ENCODE results near the gene SPRING1. TPM values are rescaled to one million over a fixed set of nuclear protein-coding genes. Genes with fewer than 3 reads are reported as not detected.

The SPRING1 gene
- total and polyA plus RNA-seq, 2 of the 13 experiments (the other 11 are each of a cell fraction or from before 2014, with no cell fraction given) = 20.0 to 51.8 TPM

GRCh38 chr12:116734156-116734768 is 3.6 kb downstream of the SPRING1 start (continued):
- TF ChIP-seq ZNF609 (CRISPR knock-in tag; IDR thresholded peaks at IDR 0.05; ENCODE audit: borderline replicate concordance) (0 out of 2 replicates have a peak, but pooled peaks have one; percentile 47), TGIF2 (CRISPR knock-in tag; IDR thresholded peaks at IDR 0.05) (0 out of 2 replicates have a peak, but pooled peaks have one; percentile 30), CREM (IDR thresholded peaks at IDR 0.05) (peak; percentile 65; the same call in 1 of the 2 replicates), CREM (CRISPR knock-in tag; IDR thresholded peaks at IDR 0.05) (no peak), HDAC1 (CRISPR knock-in tag; IDR thresholded peaks at IDR 0.05) (peak; percentile 29; the same call in 1 of the 2 replicates), ZNF775 (CRISPR knock-in tag; IDR thresholded peaks at IDR 0.05; ENCODE audit: borderline replicate concordance) (no peak), NR2F6 (IDR thresholded peaks at IDR 0.05) (peak; percentile 96), NR2F6 (CRISPR knock-in tag; IDR thresholded peaks at IDR 0.05) (peak; percentile 96), FOXP1 (IDR thresholded peaks at IDR 0.05) (no peak), FOXP1 (CRISPR knock-in tag; IDR thresholded peaks at IDR 0.05) (peak; percentile 31; the same call in 1 of the 2 replicates), ZEB1 (IDR thresholded peaks at IDR 0.05; ENCODE audit: insufficient replicate concordance, low read depth) (peak; percentile 95), NFKBIZ (CRISPR knock-in tag; IDR thresholded peaks at IDR 0.05) (no peak), CEBPG (CRISPR knock-in tag; IDR thresholded peaks at IDR 0.05) (peak; percentile 45), RXRB (CRISPR knock-in tag; IDR thresholded peaks at IDR 0.05; ENCODE audit: borderline replicate concordance) (peak; percentile 86), ZNF331 (CRISPR knock-in tag; IDR thresholded peaks at IDR 0.05) (peak; percentile 45; the same call in 1 of the 2 replicates), BCL6 (CRISPR knock-in tag; IDR thresholded peaks at IDR 0.05) (peak; percentile 87), REST (IDR thresholded peaks at IDR 0.05; ENCODE audit: borderline replicate concordance in 1 of 2, low read depth in 1 of 2, low read length in 2 of 2) (peak in 1 of 2 experiments; percentile 50; a peak in 1 of 4 replicates)
- TF ChIP-seq, protein P1, sequence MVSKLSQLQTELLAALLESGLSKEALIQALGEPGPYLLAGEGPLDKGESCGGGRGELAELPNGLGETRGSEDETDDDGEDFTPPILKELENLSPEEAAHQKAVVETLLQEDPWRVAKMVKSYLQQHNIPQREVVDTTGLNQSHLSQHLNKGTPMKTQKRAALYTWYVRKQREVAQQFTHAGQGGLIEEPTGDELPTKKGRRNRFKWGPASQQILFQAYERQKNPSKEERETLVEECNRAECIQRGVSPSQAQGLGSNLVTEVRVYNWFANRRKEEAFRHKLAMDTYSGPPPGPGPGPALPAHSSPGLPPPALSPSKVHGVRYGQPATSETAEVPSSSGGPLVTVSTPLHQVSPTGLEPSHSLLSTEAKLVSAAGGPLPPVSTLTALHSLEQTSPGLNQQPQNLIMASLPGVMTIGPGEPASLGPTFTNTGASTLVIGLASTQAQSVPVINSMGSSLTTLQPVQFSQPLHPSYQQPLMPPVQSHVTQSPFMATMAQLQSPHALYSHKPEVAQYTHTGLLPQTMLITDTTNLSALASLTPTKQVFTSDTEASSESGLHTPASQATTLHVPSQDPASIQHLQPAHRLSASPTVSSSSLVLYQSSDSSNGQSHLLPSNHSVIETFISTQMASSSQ (IDR thresholded peaks at IDR 0.05; ENCODE audit: low read depth) = 0 out of 2 replicates have a peak, but pooled peaks have one; percentile 36
- TF ChIP-seq, protein P1 (CRISPR knock-in tag; IDR thresholded peaks at IDR 0.05; ENCODE audit: borderline replicate concordance) = no peak

Data from HepG2 (cell line).